MCF 10A (cell line): ENCODE data around the gene TSC1. TPM values are rescaled to one million over a fixed set of nuclear protein-coding genes. Genes with fewer than 3 reads are reported as not detected.

Experiments used
- BruUV-seq: library from RNA; stranded (reverse); fragments of 400-500 nt; replicated peaks from 2 replicates; lab custom pipeline; 2021; lab: Mats Ljungman, UMichigan
- CTCF ChIA-PET: fragments of 300-600 bp; sonication (Branson Sonifier 250); formaldehyde crosslinking; extraction: SDS; loops from one replicate; lab custom pipeline; 2021; ENCODE audit warnings: antibody characterized with exemption, inconsistent platforms; lab: Yijun Ruan, JAX
- POLR2A ChIA-PET: fragments of 300-600, 350-650 bp; sonication (Branson Sonifier 250); formaldehyde crosslinking; extraction: SDS; loops from one replicate; lab custom pipeline; 2020; ENCODE audit warnings: antibody characterized with exemption, inconsistent platforms; lab: Yijun Ruan, JAX
- DNase-seq: peaks from one replicate; pipeline ENCODE4 v3.0.0-alpha.2; 2018; ENCODE audit not compliant: unreplicated experiment
- H3K27ac Mint-ChIP-seq: one replicate; pipeline ENCODE4 v1.8.0; 2022; ENCODE audit warnings: mild to moderate bottlenecking, low read depth, mixed read lengths; ENCODE audit not compliant: unreplicated experiment
- H3K27me3 Mint-ChIP-seq: one replicate; pipeline ENCODE4 v1.8.0; 2022; ENCODE audit warnings: mixed read lengths; ENCODE audit not compliant: insufficient read depth, unreplicated experiment
- H3K36me3 Mint-ChIP-seq: one replicate; pipeline ENCODE4 v1.8.0; 2022; ENCODE audit warnings: mild to moderate bottlenecking, moderate library complexity, mixed read lengths; ENCODE audit not compliant: insufficient read depth, unreplicated experiment
- H3K4me1 Mint-ChIP-seq: one replicate; pipeline ENCODE4 v1.8.0; 2022; ENCODE audit warnings: mixed read lengths; ENCODE audit not compliant: insufficient read depth, unreplicated experiment
- H3K4me3 Mint-ChIP-seq: one replicate; pipeline ENCODE4 v1.8.0; 2022; ENCODE audit warnings: mild to moderate bottlenecking, moderate library complexity, mixed read lengths; ENCODE audit not compliant: unreplicated experiment
- H3K9me3 Mint-ChIP-seq: one replicate; pipeline ENCODE4 v1.8.0; 2022; ENCODE audit warnings: mixed read lengths; ENCODE audit not compliant: unreplicated experiment
- CTCF ChIP-seq: fragments of 200-600 bp; IDR thresholded peaks from one replicate; pipeline ENCODE4 v1.8.0; 2022; ENCODE audit warnings: antibody characterized with exemption, mild to moderate bottlenecking; ENCODE audit not compliant: unreplicated experiment
- intact Hi-C: fragments of 100-400 bp; cut with micrococcal nuclease; formaldehyde crosslinking; loops from 2 replicates; pipeline ENCODE4 v1.14.1; 2022
- total RNA-seq: library from RNA; stranded (reverse); gene quantifications from 2 replicates; pipeline ENCODE4 v1.2.3, GENCODE V29; 2022

Gene TSC1
- total RNA-seq, 1 experiment from 2014 or later, result 36.6 TPM

GRCh38 chr9:132886334-132886725 lies 58.1 kb downstream of the TSC1 start:
- Mint-ChIP-seq H3K4me1 (no peaks in the 10 kb centered on the region), H3K9me3 (no peaks in the 10 kb centered on the region), H3K27me3 (no peaks in the 10 kb centered on the region), H3K4me3 (no peak overlapping the region), H3K27ac (no peak overlapping the region), H3K36me3 (peaks cover 10% of the 10 kb centered on the region)
- intact Hi-C loops, result no loop called here
- ChIA-PET CTCF (interaction anchor here (0.6 to 1.2 kb wide), 2 partner anchors 14 to 87 kb away, joined by 3 read pairs; no protein-coding TSS in a partner anchor), POLR2A (no interaction called here)
- no peak for DNase-seq
- no TSS peak for BruUV-seq
- TF ChIP-seq CTCF, result no peak

GRCh38 chr9:132885720-132886333 lies 58.6 kb downstream of the TSC1 start:
- Mint-ChIP-seq H3K36me3 (peaks cover 10% of the 10 kb centered on the region), H3K9me3 (no peaks in the 10 kb centered on the region), H3K27ac (no peak overlapping the region), H3K27me3 (no peaks in the 10 kb centered on the region), H3K4me3 (no peak overlapping the region), H3K4me1 (no peaks in the 10 kb centered on the region)
- intact Hi-C loops, result no loop called here
- ChIA-PET CTCF (interaction anchor here (0.6 to 1.9 kb wide), 3 partner anchors 10 to 88 kb away, joined by 3 to 4 read pairs (median 3); no protein-coding TSS in a partner anchor), POLR2A (no interaction called here)
- no peak for TF ChIP-seq CTCF
- no TSS peak for BruUV-seq
- DNase-seq, result no peak

GRCh38 chr9:132883349-132884294 lies 60.8 kb downstream of the TSC1 start:
- CTCF ChIA-PET, result interaction anchor here (1.9 kb wide), 1 partner anchor 12 kb away, joined by 4 read pairs; no protein-coding TSS in a partner anchor
- no peak overlapping the region for H3K4me3 Mint-ChIP-seq
- POLR2A ChIA-PET, result interaction anchor here (0.9 kb wide), 1 partner anchor 10 kb away, joined by 3 read pairs; no protein-coding TSS in a partner anchor
- H3K4me1 Mint-ChIP-seq, result no peaks in the 10 kb centered on the region
- intact Hi-C loops, result no loop called here
- no peak overlapping the region for H3K27ac Mint-ChIP-seq
- DNase-seq, result no peak
- H3K36me3 Mint-ChIP-seq, result peaks cover 10% of the 10 kb centered on the region
- no peaks in the 10 kb centered on the region for H3K27me3 Mint-ChIP-seq
- no TSS peak for BruUV-seq
- TF ChIP-seq CTCF, result no peak
- H3K9me3 Mint-ChIP-seq, result no peaks in the 10 kb centered on the region

- no peak for TF ChIP-seq CTCF
- ChIA-PET CTCF (interaction anchor here (0.6 to 1.0 kb wide), 2 partner anchors 20 to 75 kb away, joined by 4 to 5 read pairs; no protein-coding TSS in a partner anchor), POLR2A (interaction anchor here (0.9 kb wide), 1 partner anchor 11 kb away, joined by 3 read pairs; no protein-coding TSS in a partner anchor)
- no peaks in the 10 kb centered on the region for H3K9me3 Mint-ChIP-seq
- DNase-seq, result no peak
- no peaks in the 10 kb centered on the region for H3K4me1 Mint-ChIP-seq
- peaks cover 10% of the 10 kb centered on the region for H3K36me3 Mint-ChIP-seq
- no TSS peak for BruUV-seq
- intact Hi-C loops, result no loop called here
- H3K27ac Mint-ChIP-seq, result no peak overlapping the region
- H3K4me3 Mint-ChIP-seq, result no peak overlapping the region
- no peaks in the 10 kb centered on the region for H3K27me3 Mint-ChIP-seq
Observed at GRCh38 chr9:132882616-132883015, 61.8 kb downstream of the TSC1 start.
